Measurements from ENCODE around the gene ZFR. TPM values are rescaled to one million over a fixed set of nuclear protein-coding genes. Genes with fewer than 3 reads are reported as not detected.

The ZFR gene
- total RNA-seq, 1 donor from 2014 or later = 71.5 TPM

DNA sequence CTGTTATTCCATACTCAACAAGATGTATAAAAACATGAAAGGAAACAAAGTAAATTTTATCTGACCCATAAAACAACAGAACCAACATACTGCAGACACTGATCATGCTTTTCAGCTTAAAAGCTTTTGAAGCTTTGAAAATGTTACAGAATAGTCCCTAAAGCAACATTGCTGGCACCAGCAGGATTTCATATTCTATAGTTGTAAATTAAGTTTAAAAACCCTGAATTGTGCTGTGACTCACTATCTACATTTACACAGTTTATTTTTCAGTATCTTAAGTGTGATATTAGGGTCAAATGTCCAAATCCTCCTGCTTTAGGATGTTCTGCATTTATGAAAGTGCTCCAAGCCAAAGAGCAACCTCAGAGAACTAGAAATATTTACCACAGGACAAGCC is 59.9 kb downstream of the ZFR start:
- H3K36me3 Mint-ChIP-seq = peaks cover 37% of the 10 kb centered on the region
- peaks cover 17% of the 10 kb centered on the region for H3K4me1 Mint-ChIP-seq
- no peaks in the 10 kb centered on the region for H3K27me3 Mint-ChIP-seq (ENCODE audit: low read depth)
- no peak for DNase-seq (ENCODE audit: low spot score in 2 of 2, unreplicated experiment in 2 of 2)
- H3K4me3 Mint-ChIP-seq = no peak overlapping the region
- TF ChIP-seq, protein P1, sequence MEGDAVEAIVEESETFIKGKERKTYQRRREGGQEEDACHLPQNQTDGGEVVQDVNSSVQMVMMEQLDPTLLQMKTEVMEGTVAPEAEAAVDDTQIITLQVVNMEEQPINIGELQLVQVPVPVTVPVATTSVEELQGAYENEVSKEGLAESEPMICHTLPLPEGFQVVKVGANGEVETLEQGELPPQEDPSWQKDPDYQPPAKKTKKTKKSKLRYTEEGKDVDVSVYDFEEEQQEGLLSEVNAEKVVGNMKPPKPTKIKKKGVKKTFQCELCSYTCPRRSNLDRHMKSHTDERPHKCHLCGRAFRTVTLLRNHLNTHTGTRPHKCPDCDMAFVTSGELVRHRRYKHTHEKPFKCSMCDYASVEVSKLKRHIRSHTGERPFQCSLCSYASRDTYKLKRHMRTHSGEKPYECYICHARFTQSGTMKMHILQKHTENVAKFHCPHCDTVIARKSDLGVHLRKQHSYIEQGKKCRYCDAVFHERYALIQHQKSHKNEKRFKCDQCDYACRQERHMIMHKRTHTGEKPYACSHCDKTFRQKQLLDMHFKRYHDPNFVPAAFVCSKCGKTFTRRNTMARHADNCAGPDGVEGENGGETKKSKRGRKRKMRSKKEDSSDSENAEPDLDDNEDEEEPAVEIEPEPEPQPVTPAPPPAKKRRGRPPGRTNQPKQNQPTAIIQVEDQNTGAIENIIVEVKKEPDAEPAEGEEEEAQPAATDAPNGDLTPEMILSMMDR (IDR thresholded peaks at IDR 0.05; ENCODE audit: unreplicated experiment) = no peak
- H3K9me3 Mint-ChIP-seq = no peaks in the 10 kb centered on the region
- H3K27ac Mint-ChIP-seq = peak overlapping the region; percentile 35

DNA sequence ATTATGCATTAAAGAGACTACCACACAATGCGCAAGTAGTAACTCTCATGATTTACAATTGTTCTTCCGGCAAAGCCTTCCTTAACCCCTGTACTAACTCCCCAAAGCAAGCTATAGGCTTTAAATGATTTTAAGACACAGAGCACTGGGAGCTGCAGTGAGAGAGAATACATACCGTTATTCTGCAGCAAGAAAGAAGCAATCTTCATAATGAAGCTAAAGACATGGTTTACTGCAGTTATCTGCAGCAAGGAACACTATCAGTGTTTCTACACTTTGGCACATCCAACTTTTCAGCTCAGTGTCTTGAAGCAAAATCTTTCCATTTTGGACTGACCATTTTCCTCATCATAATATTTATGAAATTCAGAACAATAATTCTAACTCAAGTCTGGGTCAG is 61.0 kb downstream of the ZFR start:
- no peaks in the 10 kb centered on the region for H3K9me3 Mint-ChIP-seq
- DNase-seq (ENCODE audit: low spot score in 2 of 2, unreplicated experiment in 2 of 2) = no peak
- TF ChIP-seq, protein P1 (IDR thresholded peaks at IDR 0.05; ENCODE audit: unreplicated experiment) = no peak
- peaks cover 31% of the 10 kb centered on the region for H3K36me3 Mint-ChIP-seq
- no peak overlapping the region for H3K4me3 Mint-ChIP-seq
- no peaks in the 10 kb centered on the region for H3K27me3 Mint-ChIP-seq (ENCODE audit: low read depth)
- no peak overlapping the region for H3K27ac Mint-ChIP-seq
- H3K4me1 Mint-ChIP-seq = peaks cover 17% of the 10 kb centered on the region

DNA sequence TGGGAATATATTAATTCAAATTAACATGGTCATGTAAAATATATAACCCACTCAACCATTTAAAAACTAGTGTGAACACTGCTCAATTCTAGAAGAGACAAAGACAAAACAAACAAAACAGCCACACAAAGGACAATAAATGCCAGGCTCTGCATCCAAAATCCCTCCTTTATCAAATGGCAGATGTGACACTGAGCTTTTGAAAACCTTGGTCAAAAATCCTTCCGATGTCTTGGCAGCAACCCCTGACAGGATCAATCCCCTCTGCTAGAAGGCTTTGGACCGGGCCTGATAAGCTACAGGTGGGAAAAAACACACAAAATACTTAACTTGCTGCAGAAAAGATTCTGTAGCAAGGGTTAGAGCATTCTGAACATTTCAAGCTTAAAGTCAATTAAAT is 61.5 kb downstream of the ZFR start:
- TF ChIP-seq, protein P1 (IDR thresholded peaks at IDR 0.05; ENCODE audit: unreplicated experiment) = no peak
- no peak for DNase-seq (ENCODE audit: low spot score in 2 of 2, unreplicated experiment in 2 of 2)
- Mint-ChIP-seq H3K4me3 (no peak overlapping the region), H3K9me3 (no peaks in the 10 kb centered on the region), H3K36me3 (peaks cover 30% of the 10 kb centered on the region), H3K27ac (no peak overlapping the region), H3K4me1 (peaks cover 13% of the 10 kb centered on the region), H3K27me3 (ENCODE audit: low read depth) (no peaks in the 10 kb centered on the region)

DNA sequence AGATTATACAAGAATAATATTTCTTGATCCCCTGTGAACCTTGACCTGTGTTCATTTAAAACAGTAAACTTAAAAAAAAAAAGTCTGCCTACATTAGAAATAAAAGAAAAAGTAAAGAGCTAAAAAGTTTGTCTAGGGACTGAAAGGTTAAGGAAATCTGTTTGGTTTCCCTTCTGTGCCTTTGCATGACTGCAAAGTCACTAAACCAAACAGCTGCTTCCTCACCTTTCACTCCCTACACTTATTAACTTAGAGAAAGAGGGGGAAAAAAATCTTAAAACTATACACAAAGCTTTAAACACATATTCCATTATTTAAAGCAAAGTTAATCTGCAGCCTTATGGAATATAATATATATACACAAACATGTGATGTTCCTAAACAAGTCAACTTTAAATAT is 65.1 kb downstream of the ZFR start:
- H3K27me3 Mint-ChIP-seq (ENCODE audit: low read depth) = no peaks in the 10 kb centered on the region
- peaks cover under 1% of the 10 kb centered on the region for H3K4me1 Mint-ChIP-seq
- TF ChIP-seq, protein P1 (IDR thresholded peaks at IDR 0.05; ENCODE audit: unreplicated experiment) = no peak
- peaks cover 29% of the 10 kb centered on the region for H3K36me3 Mint-ChIP-seq
- H3K4me3 Mint-ChIP-seq = no peak overlapping the region
- peak overlapping the region; percentile 40 for H3K27ac Mint-ChIP-seq
- no peaks in the 10 kb centered on the region for H3K9me3 Mint-ChIP-seq
- no peak for DNase-seq (ENCODE audit: low spot score in 2 of 2, unreplicated experiment in 2 of 2)

- TF ChIP-seq, protein P1 (IDR thresholded peaks at IDR 0.05; ENCODE audit: unreplicated experiment) = no peak
- Mint-ChIP-seq H3K27me3 (ENCODE audit: low read depth) (no peaks in the 10 kb centered on the region), H3K36me3 (peaks cover 29% of the 10 kb centered on the region), H3K9me3 (no peaks in the 10 kb centered on the region), H3K27ac (no peak overlapping the region), H3K4me3 (no peak overlapping the region), H3K4me1 (no peaks in the 10 kb centered on the region)
- no peak for DNase-seq (ENCODE audit: low spot score in 2 of 2, unreplicated experiment in 2 of 2)
Observed at GRCh38 chr5:32378966-32379365, 65.6 kb downstream of the ZFR start.

DNA sequence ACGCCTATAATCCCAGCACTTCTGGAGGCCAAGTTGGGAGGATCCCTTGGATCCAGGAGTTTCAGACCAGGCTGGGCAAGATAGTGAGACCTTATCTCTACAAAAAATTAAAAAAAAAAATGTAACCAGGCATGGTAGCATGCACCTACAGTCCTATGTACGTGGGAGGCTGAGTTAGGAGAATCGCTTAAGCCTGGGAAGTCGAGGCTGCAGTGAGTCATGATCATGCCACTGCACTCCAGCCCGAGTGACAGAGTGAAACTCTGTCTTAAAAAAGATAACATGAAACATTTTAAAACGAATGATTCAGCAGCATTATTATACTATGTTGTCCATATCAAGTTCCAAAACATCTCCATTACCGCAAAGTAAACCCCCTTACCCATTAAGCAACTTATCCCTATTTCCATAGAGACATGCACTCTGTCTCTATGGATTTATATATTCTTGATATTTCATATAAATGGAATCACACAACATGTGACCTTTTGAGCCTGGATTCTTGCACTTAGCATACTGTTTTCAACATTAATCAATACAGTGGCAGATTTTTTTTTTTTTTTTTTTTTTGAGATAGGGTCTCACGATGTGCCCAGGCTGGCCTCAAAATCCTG is 74.9 kb downstream of the ZFR start:
- no peak overlapping the region for H3K27ac Mint-ChIP-seq

More for the DNA sequence above, 74.9 kb downstream of the ZFR start:
- H3K27me3 Mint-ChIP-seq (ENCODE audit: low read depth) = no peaks in the 10 kb centered on the region
- no peak overlapping the region for H3K4me3 Mint-ChIP-seq
- TF ChIP-seq, protein P1 (IDR thresholded peaks at IDR 0.05; ENCODE audit: unreplicated experiment) = no peak
- no peaks in the 10 kb centered on the region for H3K9me3 Mint-ChIP-seq
- H3K4me1 Mint-ChIP-seq = no peaks in the 10 kb centered on the region
- no peak for DNase-seq (ENCODE audit: low spot score in 2 of 2, unreplicated experiment in 2 of 2)
- H3K36me3 Mint-ChIP-seq = peaks cover 36% of the 10 kb centered on the region

Measured in mesothelial cell of epicardium (in vitro differentiated cells).